Body of pancreas (tissue), 4 donors: Measurements from ENCODE around the gene SLC35G6.

ENCODE experiments used
- CTCF ChIP-seq, 7 experiments: fragments of 450-650 bp in 4 of 7; fragments of 200-600 bp in 3 of 7; sonication (generic) in 3 of 7; IDR thresholded peaks; one replicate each; pipeline ENCODE4 v1.5.1; 2016 to 2019; ENCODE audit warnings: antibody characterized with exemption in 7 of 7
- POLR2A ChIP-seq, 3 donors: fragments of 450-650 bp; IDR thresholded peaks; one replicate each; pipeline ENCODE4 v1.6.1; 2016; ENCODE audit warnings: antibody characterized with exemption in 3 of 3, mild to moderate bottlenecking in 2 of 3

- TF ChIP-seq POLR2A (IDR thresholded peaks at IDR 0.05) (no peak), CTCF (IDR thresholded peaks at IDR 0.05) (no peak)
Observed at GRCh38 chr17:7490144-7490543, 8.9 kb downstream of the SLC35G6 start.
